Psoas muscle (tissue), 8 donors: ENCODE measurements around the gene IGF1. TPM values are rescaled to one million over a fixed set of nuclear protein-coding genes. Genes with fewer than 3 reads are reported as not detected.

Source experiments
- ATAC-seq, 4 donors: fragments of 200-7000 bp; cut with Tn5 transposase; one replicate each; pipeline ENCODE4 v1.9.1; 2020; ENCODE audit warnings: moderate library complexity in 3 of 4, mild to moderate bottlenecking in 2 of 4
- DNase-seq, 2 donors: peaks; one replicate each; pipeline ENCODE4 v3.0.0-alpha.2; 2020
- H3K27ac ChIP-seq: fragments of 200-600 bp; one replicate; pipeline ENCODE4 v1.8.0; 2022
- H3K27me3 ChIP-seq, 3 donors: fragments of 200-600 bp in 1 of 3; one replicate each; pipeline versions ENCODE4 v1.6.1 to v1.8.0; 2013 to 2022; ENCODE audit warnings: low read length in 2 of 3, mild to moderate bottlenecking in 2 of 3, moderate library complexity in 1 of 3; ENCODE audit not compliant: insufficient read depth in 3 of 3
- H3K36me3 ChIP-seq, 2 donors: fragments of 200-600 bp in 1 of 2; one replicate each; pipeline versions ENCODE4 v1.6.1 to v1.8.0; 2013 to 2022; ENCODE audit warnings: low read depth in 1 of 2, mild to moderate bottlenecking in 1 of 2, moderate library complexity in 1 of 2; ENCODE audit not compliant: insufficient read depth in 1 of 2
- H3K4me1 ChIP-seq: fragments of 200-600 bp; one replicate; pipeline ENCODE4 v1.8.0; 2022
- H3K4me3 ChIP-seq: fragments of 200-600 bp; one replicate; pipeline ENCODE4 v1.8.0; 2022; ENCODE audit warnings: mild to moderate bottlenecking
- H3K9me3 ChIP-seq: fragments of 200-600 bp; one replicate; pipeline ENCODE4 v1.8.0; 2022
- CTCF ChIP-seq: fragments of 200-600 bp; IDR thresholded peaks from one replicate; pipeline ENCODE4 v1.8.0; 2022; ENCODE audit warnings: antibody characterized with exemption
- WGBS, 3 donors: extraction: QIAGEN DNeasy Blood & Tissue Kit; methylation state at CpG; one replicate each; pipeline versions ENCODE4 v1.1.6 to v1.1.7; 2013; 5-methylcytosine and 5-hydroxymethylcytosine counted together
- intact Hi-C, 2 donors: fragments of 100-400 bp; cut with DNase I; formaldehyde crosslinking; loops; one replicate each; pipeline versions ENCODE4 v1.11.0 to v1.14.2; 2022
- polyA plus RNA-seq, 3 donors: library from polyadenylated mRNA; stranded (reverse); fragments of 200-250 nt; gene quantifications; one replicate each; pipeline ENCODE4 v1.2.3, GENCODE V29; 2013
- total RNA-seq, 4 donors: library from RNA; stranded (reverse); fragmentation: NEBNext Ultra II Directional in 2 of 4; extraction: Animal tissue kit (Norgen Biotek cat#: 25700) in 2 of 4; gene quantifications; one replicate each; pipeline versions ENCODE4 v1.2.1 to v1.2.4, GENCODE V29; 2021 to 2023
- donor health status: healthy with polysubstance abuse.
- donor health status: DM: no; HTN: no; CAD: no; lungs with moderate emphysema.
- donor health status: Bipolar disorder and iron deficiency.
- donor health status: healthy.
- donor health status: DM: yes; HTN: yes; CAD: no.
- donor health status: DM: no; HTN: no; CAD: no.
- donor health status: DM: no; HTN: no; CAD: no.
- donor health status: DM: yes; HTN: yes; CAD: no.

IGF1 gene
- total and polyA plus RNA-seq, 7 donors, result 5.3 to 30.2 (median 18.7) TPM

GRCh38 chr12:102513739-102514138, 33.4 kb upstream of the IGF1 start:
- intact Hi-C loops, result no loop called here
- 59 to 73% (median 63%) methylated on average over 3 of the region's 3 CpGs for WGBS, 3 donors
- no peak for ATAC-seq

GRCh38 chr12:102513272-102513671, 32.9 kb upstream of the IGF1 start:
- H3K27me3 ChIP-seq, result no peaks in the 10 kb centered on the region
- no peak for DNase-seq
- WGBS, 3 donors, result 74 to 82% (median 81%) methylated on average over 8 of the region's 8 CpGs
- no peaks in the 10 kb centered on the region for H3K4me1 ChIP-seq
- ATAC-seq, result no peak
- TF ChIP-seq CTCF, result no peak
- intact Hi-C loops, result no loop called here
- H3K27ac ChIP-seq, result no peak overlapping the region
- no peaks in the 10 kb centered on the region for H3K9me3 ChIP-seq
- H3K36me3 ChIP-seq, result no peaks in the 10 kb centered on the region
- H3K4me3 ChIP-seq, result no peak overlapping the region

More at GRCh38 chr12:102513739-102514138, 33.4 kb upstream of the IGF1 start:
- no peak overlapping the region for H3K4me3 ChIP-seq
- no peaks in the 10 kb centered on the region for H3K27me3 ChIP-seq
- no peak overlapping the region for H3K27ac ChIP-seq
- no peak for DNase-seq
- H3K4me1 ChIP-seq, result no peaks in the 10 kb centered on the region
- no peaks in the 10 kb centered on the region for H3K9me3 ChIP-seq
- no peak for TF ChIP-seq CTCF
- no peaks in the 10 kb centered on the region for H3K36me3 ChIP-seq

GRCh38 chr12:102512523-102512922, 32.2 kb upstream of the IGF1 start:
- intact Hi-C loops, result no loop called here
- Histone ChIP-seq H3K4me3 (no peak overlapping the region), H3K27me3 (peaks cover 0 to 2% (median 0%) of the 10 kb centered on the region in 3 donors)

GRCh38 chr12:102511575-102511974, 31.2 kb upstream of the IGF1 start:
- no peak for DNase-seq
- intact Hi-C loops, result no loop called here
- Histone ChIP-seq H3K36me3 (no peaks in the 10 kb centered on the region), H3K4me1 (no peaks in the 10 kb centered on the region), H3K4me3 (no peak overlapping the region), H3K27me3 (peaks cover 0 to 2% (median 0%) of the 10 kb centered on the region in 3 donors), H3K9me3 (no peaks in the 10 kb centered on the region), H3K27ac (no peak overlapping the region)
- no peak for TF ChIP-seq CTCF
- no peak for ATAC-seq
- 61 to 67% (median 63%) methylated on average over 2 of the region's 2 CpGs for WGBS, 3 donors

More at GRCh38 chr12:102512523-102512922, 32.2 kb upstream of the IGF1 start:
- no peaks in the 10 kb centered on the region for H3K4me1 ChIP-seq
- TF ChIP-seq CTCF, result no peak
- H3K9me3 ChIP-seq, result no peaks in the 10 kb centered on the region
- 77 to 91% (median 81%) methylated on average over 3 of the region's 3 CpGs for WGBS, 3 donors
- ATAC-seq, result no peak
- no peak for DNase-seq
- H3K27ac ChIP-seq, result no peak overlapping the region
- H3K36me3 ChIP-seq, result no peaks in the 10 kb centered on the region

DNA sequence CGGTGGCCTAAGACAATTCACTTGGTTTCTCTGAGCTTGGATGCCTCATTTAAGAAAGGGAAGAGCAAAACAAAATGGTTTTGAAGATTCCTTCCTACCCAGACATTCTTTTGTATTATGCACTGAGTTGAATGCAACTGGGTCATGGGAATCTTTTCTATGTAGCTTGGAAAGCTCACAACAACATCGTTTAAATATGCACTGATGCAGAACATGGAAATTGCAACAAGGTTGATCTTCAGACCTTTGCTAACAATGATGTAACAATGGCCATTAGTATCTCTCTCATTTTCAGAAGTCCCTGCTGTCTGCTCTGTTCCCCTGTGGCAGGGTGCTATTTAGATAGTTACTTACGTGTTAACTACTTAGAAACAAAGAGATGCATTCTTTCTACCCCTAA, 30.1 kb upstream of the IGF1 start:
- intact Hi-C loops, result no loop called here
- TF ChIP-seq CTCF, result no peak
- ATAC-seq (no peak), DNase-seq (no peak)
- Histone ChIP-seq H3K36me3 (no peaks in the 10 kb centered on the region), H3K9me3 (no peaks in the 10 kb centered on the region), H3K4me3 (no peak overlapping the region), H3K27ac (no peak overlapping the region), H3K27me3 (peaks cover 0 to 2% (median 0%) of the 10 kb centered on the region in 3 donors), H3K4me1 (no peaks in the 10 kb centered on the region)
- WGBS, 3 donors, result 52 to 54% (median 53%) methylated on average over 3 of the region's 3 CpGs
